ENCODE data around the gene CAB39L. TPM values are rescaled to one million over a fixed set of nuclear protein-coding genes. Genes with fewer than 3 reads are reported as not detected.

The CAB39L gene
- total RNA-seq, 1 experiment from 2014 or later = 3.2 TPM

DNA sequence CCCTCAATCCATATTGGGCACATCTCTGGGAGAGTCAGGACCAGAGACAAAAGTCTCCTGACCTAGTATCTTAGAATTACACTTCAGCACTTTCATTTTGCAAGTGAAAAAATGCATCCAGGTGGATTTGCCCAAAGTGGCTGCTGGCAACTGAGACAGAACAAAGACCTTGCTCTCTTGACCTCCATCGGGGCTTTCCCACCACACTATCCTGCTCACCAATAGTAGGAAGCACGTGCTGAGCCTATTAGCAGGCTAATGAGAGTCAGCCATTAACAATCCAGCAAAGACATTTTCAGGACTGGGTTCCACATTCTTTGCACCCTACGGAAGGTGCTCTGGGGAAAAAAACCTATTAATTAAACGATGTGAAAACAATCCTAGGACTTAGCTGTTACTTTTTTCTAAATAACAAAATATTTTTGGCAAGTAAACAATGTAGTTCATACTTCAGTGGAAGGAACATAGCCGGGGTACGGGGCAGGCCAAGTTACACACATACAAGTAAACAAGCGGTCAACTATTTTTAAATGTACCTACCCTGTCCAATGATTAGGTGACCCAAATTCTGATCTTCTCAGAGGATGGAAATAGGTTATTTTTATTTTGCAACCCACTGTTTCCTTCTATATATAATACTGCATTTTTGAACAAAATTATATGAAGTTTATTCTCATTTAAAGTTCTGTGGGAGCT is 117.5 kb downstream of the CAB39L start:
- no peak overlapping the region for H3K4me3 Mint-ChIP-seq (ENCODE audit: low read depth, unreplicated experiment)
- H3K36me3 Mint-ChIP-seq (ENCODE audit: insufficient read depth, unreplicated experiment) = no peaks in the 10 kb centered on the region
- DNase-seq = no peak
- no peak overlapping the region for H3K27ac Mint-ChIP-seq (ENCODE audit: unreplicated experiment)
- CTCF ChIA-PET = no interaction called here
- H3K9me3 Mint-ChIP-seq (ENCODE audit: low read depth, unreplicated experiment) = no peaks in the 10 kb centered on the region
- no peaks in the 10 kb centered on the region for H3K27me3 Mint-ChIP-seq (ENCODE audit: unreplicated experiment)
- TF ChIP-seq, protein P1, sequence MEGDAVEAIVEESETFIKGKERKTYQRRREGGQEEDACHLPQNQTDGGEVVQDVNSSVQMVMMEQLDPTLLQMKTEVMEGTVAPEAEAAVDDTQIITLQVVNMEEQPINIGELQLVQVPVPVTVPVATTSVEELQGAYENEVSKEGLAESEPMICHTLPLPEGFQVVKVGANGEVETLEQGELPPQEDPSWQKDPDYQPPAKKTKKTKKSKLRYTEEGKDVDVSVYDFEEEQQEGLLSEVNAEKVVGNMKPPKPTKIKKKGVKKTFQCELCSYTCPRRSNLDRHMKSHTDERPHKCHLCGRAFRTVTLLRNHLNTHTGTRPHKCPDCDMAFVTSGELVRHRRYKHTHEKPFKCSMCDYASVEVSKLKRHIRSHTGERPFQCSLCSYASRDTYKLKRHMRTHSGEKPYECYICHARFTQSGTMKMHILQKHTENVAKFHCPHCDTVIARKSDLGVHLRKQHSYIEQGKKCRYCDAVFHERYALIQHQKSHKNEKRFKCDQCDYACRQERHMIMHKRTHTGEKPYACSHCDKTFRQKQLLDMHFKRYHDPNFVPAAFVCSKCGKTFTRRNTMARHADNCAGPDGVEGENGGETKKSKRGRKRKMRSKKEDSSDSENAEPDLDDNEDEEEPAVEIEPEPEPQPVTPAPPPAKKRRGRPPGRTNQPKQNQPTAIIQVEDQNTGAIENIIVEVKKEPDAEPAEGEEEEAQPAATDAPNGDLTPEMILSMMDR (IDR thresholded peaks at IDR 0.05; ENCODE audit: unreplicated experiment) = no peak
- no peaks in the 10 kb centered on the region for H3K4me1 Mint-ChIP-seq (ENCODE audit: low read depth, unreplicated experiment)
- intact Hi-C loops (cut with micrococcal nuclease; ENCODE audit: unreplicated experiment) = no loop called here
- no TSS peak for BruUV-seq (replicated peaks)

DNA sequence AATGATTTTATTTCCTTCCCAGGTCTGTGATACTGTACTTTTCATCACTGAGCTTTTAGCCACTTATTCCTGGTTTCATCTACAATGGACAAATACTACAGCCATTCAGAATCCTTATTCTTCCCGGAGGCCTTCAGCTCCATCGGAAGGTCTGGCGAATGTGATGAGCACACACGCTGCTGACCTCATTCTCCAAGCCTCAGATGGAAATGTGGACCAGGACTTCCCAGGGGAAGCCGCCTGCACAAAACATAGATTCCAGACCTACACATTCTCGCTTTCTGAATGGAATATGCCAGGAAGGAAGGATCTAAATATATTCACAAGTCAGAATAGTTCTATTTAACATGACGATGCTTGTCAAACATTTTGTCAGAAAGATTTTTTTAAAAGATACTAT is 120.5 kb downstream of the CAB39L start:
- no peaks in the 10 kb centered on the region for H3K27me3 Mint-ChIP-seq (ENCODE audit: unreplicated experiment)
- no peak overlapping the region for H3K4me3 Mint-ChIP-seq (ENCODE audit: low read depth, unreplicated experiment)
- no TSS peak for BruUV-seq (replicated peaks)
- CTCF ChIA-PET = no interaction called here
- H3K4me1 Mint-ChIP-seq (ENCODE audit: low read depth, unreplicated experiment) = no peaks in the 10 kb centered on the region
- no peak overlapping the region for H3K27ac Mint-ChIP-seq (ENCODE audit: unreplicated experiment)
- intact Hi-C loops (cut with micrococcal nuclease; ENCODE audit: unreplicated experiment) = no loop called here
- H3K36me3 Mint-ChIP-seq (ENCODE audit: insufficient read depth, unreplicated experiment) = no peaks in the 10 kb centered on the region
- H3K9me3 Mint-ChIP-seq (ENCODE audit: low read depth, unreplicated experiment) = no peaks in the 10 kb centered on the region
- DNase-seq = no peak
- TF ChIP-seq, protein P1 (IDR thresholded peaks at IDR 0.05; ENCODE audit: unreplicated experiment) = no peak

DNA sequence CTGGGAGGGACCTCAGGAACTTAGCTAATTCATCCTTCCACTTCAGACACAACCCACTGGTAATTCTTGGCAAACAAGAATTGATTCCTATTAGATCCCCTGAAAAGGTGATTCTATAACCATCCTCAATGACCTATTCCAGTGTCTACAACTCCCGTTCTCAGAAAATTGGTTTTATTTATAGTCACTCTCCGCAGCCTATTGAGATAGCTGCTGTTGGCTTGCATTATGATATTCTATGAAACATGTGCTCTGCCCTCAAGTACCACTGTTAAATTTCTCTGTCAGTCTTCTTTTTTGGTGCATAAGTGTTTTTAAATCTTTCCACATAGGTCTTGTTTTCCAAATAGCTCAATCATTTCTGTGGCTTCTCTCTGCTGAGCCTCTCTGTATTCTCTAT is 121.2 kb downstream of the CAB39L start:
- BruUV-seq (replicated peaks) = no TSS peak

DNA sequence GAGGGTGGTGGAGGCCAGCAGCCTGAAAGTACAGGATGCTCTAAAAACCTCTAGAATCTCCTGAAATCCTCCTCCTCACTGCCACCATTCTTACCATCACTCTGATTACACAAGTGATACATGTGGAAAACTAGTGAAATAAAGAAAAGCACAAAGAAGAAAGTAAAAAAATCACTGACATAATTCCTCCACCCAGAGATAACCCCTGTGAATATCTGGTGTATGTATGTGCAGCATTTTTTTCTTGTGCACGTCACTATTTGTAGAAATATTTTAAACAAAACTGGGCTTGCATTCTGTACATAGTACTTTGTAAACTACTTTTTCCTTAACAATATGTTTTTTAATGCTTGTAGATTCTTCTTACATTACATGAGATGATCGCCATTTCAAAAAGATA is 122.9 kb downstream of the CAB39L start:
- no TSS peak for BruUV-seq (replicated peaks)
- no peaks in the 10 kb centered on the region for H3K36me3 Mint-ChIP-seq (ENCODE audit: insufficient read depth, unreplicated experiment)
- H3K27me3 Mint-ChIP-seq (ENCODE audit: unreplicated experiment) = no peaks in the 10 kb centered on the region
- DNase-seq = no peak
- no peaks in the 10 kb centered on the region for H3K9me3 Mint-ChIP-seq (ENCODE audit: low read depth, unreplicated experiment)
- CTCF ChIA-PET = no interaction called here
- no peaks in the 10 kb centered on the region for H3K4me1 Mint-ChIP-seq (ENCODE audit: low read depth, unreplicated experiment)
- H3K4me3 Mint-ChIP-seq (ENCODE audit: low read depth, unreplicated experiment) = no peak overlapping the region
- no peak overlapping the region for H3K27ac Mint-ChIP-seq (ENCODE audit: unreplicated experiment)
- intact Hi-C loops (cut with micrococcal nuclease; ENCODE audit: unreplicated experiment) = no loop called here
- TF ChIP-seq, protein P1 (IDR thresholded peaks at IDR 0.05; ENCODE audit: unreplicated experiment) = no peak

More for the DNA sequence above, 121.2 kb downstream of the CAB39L start:
- Mint-ChIP-seq H3K4me1 (ENCODE audit: low read depth, unreplicated experiment) (no peaks in the 10 kb centered on the region), H3K4me3 (ENCODE audit: low read depth, unreplicated experiment) (no peak overlapping the region), H3K27me3 (ENCODE audit: unreplicated experiment) (no peaks in the 10 kb centered on the region), H3K9me3 (ENCODE audit: low read depth, unreplicated experiment) (no peaks in the 10 kb centered on the region), H3K27ac (ENCODE audit: unreplicated experiment) (no peak overlapping the region), H3K36me3 (ENCODE audit: insufficient read depth, unreplicated experiment) (no peaks in the 10 kb centered on the region)
- intact Hi-C loops (cut with micrococcal nuclease; ENCODE audit: unreplicated experiment) = no loop called here
- TF ChIP-seq, protein P1 (IDR thresholded peaks at IDR 0.05; ENCODE audit: unreplicated experiment) = no peak
- no peak for DNase-seq
- CTCF ChIA-PET = no interaction called here
